HG03159 (cell line): ENCODE results near the gene CNN1.

Source experiments
- ATAC-seq: cut with Tn5 transposase; IDR thresholded peaks from one replicate; pipeline ENCODE4 v1.9.1; 2021; ENCODE audit warnings: mild to moderate bottlenecking, moderate library complexity; ENCODE audit not compliant: unreplicated experiment

CNN1 gene

DNA sequence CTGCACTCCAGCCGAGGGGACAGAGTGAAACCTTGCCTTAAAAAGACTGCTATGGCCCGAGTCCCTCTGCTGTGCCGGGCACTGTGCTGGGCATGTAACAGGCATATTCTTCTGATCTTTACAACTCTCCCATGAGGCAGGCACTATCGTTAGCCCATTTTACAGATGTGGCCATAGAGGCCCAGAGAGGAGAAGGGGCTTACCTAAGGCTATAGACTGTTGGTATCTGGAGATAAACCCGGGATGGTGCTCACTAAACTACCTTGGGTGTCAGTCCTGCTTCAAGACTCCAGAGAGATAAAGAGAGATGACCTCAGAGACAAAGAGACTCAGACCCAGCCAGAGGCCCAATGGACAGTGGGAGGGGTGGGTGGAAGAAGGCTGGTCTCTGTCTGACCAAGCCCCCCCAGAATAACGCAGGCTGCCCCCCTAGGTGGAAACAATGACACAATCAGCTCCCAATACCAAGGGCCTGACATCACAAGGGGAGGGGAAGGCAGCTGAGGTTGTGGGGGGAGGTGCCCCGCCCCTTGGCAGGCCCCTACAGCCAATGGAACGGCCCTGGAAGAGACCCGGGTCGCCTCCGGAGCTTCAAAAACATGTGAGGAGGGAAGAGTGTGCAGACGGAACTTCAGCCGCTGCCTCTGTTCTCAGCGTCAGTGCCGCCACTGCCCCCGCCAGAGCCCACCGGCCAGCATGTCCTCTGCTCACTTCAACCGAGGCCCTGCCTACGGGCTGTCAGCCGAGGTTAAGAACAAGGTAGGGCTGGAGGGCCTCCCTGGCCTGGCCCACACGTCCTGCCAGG is at the start of gene CNN1:
CNN1 (plus strand) TSS at position 620 of the 805 bp plus-strand sequence; CDS start at position 697, 77 bp downstream.
- ATAC-seq = no peak

- no peak for ATAC-seq
Measured at GRCh38 chr19:11489378-11489777, 49.3 kb upstream of the CNN1 start.

- no peak for ATAC-seq
Measured at GRCh38 chr19:11494634-11495285, 43.9 kb upstream of the CNN1 start.

- ATAC-seq = no peak
Measured at GRCh38 chr19:11495481-11495880, 43.2 kb upstream of the CNN1 start.

DNA sequence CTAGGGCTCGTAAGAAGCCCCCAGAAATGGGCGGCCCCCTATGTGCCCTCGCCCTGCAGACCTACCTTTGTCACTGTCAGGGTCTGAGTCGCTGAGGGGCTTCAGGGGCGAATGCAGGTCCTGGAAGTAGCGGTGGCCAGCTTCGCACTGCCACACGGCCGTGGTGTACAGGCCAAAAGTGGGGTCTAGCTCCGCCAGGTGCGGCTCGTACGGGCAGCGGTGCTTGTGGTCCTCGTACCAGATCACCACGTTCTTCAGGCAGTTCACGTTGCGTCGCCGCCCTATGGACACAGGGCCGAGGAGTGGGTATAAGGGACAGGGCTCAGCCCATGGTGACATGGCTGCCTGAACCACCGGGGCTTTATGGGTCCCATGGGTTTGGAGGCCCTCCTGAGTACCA is 42.8 kb upstream of the CNN1 start:
- no peak for ATAC-seq

GRCh38 chr19:11496391-11497163 is 42.1 kb upstream of the CNN1 start:
- ATAC-seq = no peak

GRCh38 chr19:11499220-11499726 is 39.4 kb upstream of the CNN1 start:
- ATAC-seq = no peak

GRCh38 chr19:11499890-11500420 is 38.7 kb upstream of the CNN1 start:
- no peak for ATAC-seq

- ATAC-seq = no peak
Measured at GRCh38 chr19:11504502-11505031, 34.1 kb upstream of the CNN1 start.

- ATAC-seq = peak; percentile 81
Measured at GRCh38 chr19:11505032-11505503, 33.6 kb upstream of the CNN1 start.

GRCh38 chr19:11505504-11506100 is 33.0 kb upstream of the CNN1 start, which contains the start of gene ZNF653:
TSS of gene ZNF653 (minus strand) at chr19:11505839. CDS start at chr19:11505786, 53 bp downstream.
- ATAC-seq = peak; percentile 58

- peak; percentile 25 for ATAC-seq
Measured at GRCh38 chr19:11506101-11506555, 32.5 kb upstream of the CNN1 start.

DNA sequence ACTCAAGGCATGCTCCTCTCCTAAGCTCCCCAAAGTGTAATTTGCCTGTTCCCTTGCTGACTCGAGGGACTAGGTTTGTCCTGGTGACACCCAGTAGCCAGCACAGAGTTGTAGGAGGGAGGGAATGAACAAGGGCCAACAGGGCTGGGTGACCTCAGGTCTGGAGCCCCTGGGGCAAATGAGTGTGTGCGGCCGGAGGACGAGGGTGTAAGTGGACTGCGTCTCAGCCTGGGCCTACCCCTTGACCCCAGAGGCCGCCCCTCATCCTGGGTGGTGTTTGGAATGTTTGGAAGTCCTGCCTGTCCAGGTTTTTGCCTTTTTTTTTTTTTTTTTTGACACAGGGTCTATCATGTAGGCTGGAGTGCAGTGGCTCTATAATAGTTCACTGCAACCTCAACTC is 31.7 kb upstream of the CNN1 start:
- ATAC-seq = no peak

GRCh38 chr19:11507370-11508078 is 31.1 kb upstream of the CNN1 start:
- no peak for ATAC-seq

GRCh38 chr19:11510444-11510843 is 28.2 kb upstream of the CNN1 start:
- ATAC-seq = no peak

DNA sequence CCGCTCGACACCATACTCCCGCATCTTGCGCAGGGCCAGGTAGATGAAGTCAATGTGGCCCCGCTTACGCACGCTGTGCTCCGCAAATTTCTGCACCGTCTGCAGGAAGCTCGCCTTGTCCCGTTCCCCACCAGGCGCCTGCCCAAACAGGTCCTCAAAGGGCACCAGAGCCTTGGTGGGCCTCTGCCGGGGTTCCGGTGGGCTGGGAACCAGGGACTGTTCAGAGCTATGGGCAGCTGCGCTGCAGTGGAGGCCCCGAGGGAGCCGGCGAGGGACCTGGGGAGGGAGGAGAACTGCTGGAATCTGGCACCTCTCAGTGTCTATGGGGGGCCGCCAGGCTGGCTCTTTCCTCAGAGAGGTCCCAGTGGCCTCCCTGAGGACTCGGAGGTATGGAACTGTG is 24.7 kb upstream of the CNN1 start:
- no peak for ATAC-seq

- no peak for ATAC-seq
Measured at GRCh38 chr19:11519138-11519537, 19.5 kb upstream of the CNN1 start.

GRCh38 chr19:11528551-11529341 is 9.9 kb upstream of the CNN1 start, which contains the start of gene ECSIT:
TSS of gene ECSIT (minus strand) at chr19:11529134. CDS start at chr19:11519170, 9,964 bp downstream.
- peak; percentile 97 for ATAC-seq

DNA sequence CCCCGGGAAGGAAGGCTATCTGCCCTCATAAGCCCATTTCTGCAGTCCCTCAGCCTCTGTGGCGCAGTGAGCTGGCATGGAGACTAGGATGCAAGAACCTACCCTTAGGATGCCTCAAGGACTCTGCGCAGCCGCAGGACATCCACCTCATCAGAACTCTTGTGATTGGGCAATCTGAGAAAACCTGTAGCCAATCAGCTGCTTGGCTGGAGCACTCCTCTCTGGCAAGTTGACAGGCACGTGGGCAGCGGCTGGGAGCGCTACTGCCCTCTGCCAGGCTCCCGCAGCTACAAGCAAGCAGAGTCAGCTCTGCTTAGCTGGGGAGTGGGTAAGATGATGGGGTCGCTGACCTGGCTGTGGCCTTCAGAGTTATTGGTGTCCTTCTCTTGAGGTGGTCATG is 8.2 kb upstream of the CNN1 start:
- ATAC-seq = no peak
